ENCODE results near the gene MTHFR.

GRCh38 chr1:11784256-11784992, 21.3 kb downstream of the MTHFR start:
- TF ChIP-seq GABPA (IDR thresholded peaks at IDR 0.05; ENCODE audit: low read depth): no peak
- TF ChIP-seq, protein P1, sequence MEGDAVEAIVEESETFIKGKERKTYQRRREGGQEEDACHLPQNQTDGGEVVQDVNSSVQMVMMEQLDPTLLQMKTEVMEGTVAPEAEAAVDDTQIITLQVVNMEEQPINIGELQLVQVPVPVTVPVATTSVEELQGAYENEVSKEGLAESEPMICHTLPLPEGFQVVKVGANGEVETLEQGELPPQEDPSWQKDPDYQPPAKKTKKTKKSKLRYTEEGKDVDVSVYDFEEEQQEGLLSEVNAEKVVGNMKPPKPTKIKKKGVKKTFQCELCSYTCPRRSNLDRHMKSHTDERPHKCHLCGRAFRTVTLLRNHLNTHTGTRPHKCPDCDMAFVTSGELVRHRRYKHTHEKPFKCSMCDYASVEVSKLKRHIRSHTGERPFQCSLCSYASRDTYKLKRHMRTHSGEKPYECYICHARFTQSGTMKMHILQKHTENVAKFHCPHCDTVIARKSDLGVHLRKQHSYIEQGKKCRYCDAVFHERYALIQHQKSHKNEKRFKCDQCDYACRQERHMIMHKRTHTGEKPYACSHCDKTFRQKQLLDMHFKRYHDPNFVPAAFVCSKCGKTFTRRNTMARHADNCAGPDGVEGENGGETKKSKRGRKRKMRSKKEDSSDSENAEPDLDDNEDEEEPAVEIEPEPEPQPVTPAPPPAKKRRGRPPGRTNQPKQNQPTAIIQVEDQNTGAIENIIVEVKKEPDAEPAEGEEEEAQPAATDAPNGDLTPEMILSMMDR (IDR thresholded peaks at IDR 0.05; ENCODE audit: insufficient read depth, low read length): no peak
- TF ChIP-seq REST (IDR thresholded peaks at IDR 0.05; ENCODE audit: insufficient replicate concordance, low read depth): no peak

All from HL-60 (cell line).